DMS 273 treated with DMSO at 0.1 percent for 48 hours (cell line): ENCODE results near the gene S100A11.

Experiments
- DNase-seq: peaks from one replicate; lab custom pipeline; 2025; lab: John Stamatoyannopoulos, UW

The S100A11 gene

DNA sequence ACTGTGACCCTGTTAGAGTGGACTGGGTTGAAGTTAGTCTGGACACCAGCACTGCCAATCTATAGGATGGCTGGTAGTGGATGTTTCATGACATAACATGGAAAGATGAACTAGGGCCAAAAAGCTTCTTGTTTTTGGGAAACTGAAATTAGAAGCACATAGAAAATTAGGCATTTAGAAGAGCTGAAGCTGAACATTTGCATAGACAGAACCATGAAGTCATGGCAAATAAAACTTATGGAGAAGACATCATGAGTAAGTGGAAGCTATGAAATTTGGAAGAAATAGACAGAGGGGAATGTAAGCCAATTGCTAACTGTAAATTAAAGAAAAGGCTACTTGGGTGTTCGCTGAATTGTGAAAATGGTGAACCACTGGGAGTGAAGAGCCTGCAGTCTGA lies 2.7 kb upstream of the S100A11 start:
- no peak for DNase-seq

DNA sequence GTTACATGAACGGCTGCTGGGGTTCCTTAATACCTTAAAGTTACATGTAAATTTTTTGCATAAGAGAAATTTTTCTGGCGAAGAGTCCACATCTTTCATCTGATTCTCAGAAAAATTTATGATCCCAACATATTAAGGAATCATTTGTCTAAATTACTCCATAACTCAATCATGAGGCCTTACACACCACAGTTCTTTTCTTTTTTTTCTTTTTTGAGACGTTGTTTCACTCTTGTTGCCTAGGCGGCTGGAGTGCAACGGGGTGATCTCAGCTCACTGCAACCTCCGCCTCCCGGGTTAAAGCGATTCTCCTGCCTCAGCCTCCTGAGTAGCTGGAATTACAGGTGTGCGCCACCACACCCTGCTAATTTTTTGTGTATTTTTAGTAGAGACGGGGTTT lies 2.1 kb upstream of the S100A11 start:
- DNase-seq = no peak

DNA sequence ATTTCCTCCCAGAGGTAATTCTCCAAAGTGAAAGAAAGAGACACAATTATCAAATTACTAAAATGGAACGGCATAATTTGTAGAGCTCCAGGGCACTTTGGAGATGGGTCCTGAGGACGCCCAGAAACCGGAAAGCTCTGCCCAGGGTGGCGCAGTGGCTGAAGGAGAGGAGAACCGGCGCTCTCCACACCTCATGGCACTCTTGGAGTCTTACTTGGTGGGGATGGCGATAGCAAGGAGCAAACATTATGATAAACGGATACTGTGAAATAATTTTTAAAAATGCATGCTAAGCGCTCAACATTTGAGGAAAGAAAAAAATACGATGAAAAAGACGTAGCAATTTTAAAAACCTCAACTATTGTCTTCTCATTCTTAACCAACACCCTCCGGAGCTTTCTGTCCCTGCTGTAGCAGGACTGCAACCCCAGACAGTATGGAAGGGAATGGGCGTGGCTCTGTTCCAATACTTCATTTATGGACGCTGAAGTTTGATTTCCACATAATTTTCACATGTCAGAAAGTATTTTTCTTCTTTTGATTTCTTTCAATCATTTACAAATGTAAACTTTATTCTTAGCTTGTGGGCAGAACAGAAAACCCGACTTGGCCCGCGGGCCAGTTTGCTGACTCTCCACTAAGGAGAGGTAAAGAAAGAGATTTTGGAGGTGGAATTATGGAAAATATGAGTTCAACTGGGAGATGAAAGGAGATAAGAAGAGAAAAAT lies 1.1 kb downstream of the S100A11 start:
- DNase-seq = no peak

DNA sequence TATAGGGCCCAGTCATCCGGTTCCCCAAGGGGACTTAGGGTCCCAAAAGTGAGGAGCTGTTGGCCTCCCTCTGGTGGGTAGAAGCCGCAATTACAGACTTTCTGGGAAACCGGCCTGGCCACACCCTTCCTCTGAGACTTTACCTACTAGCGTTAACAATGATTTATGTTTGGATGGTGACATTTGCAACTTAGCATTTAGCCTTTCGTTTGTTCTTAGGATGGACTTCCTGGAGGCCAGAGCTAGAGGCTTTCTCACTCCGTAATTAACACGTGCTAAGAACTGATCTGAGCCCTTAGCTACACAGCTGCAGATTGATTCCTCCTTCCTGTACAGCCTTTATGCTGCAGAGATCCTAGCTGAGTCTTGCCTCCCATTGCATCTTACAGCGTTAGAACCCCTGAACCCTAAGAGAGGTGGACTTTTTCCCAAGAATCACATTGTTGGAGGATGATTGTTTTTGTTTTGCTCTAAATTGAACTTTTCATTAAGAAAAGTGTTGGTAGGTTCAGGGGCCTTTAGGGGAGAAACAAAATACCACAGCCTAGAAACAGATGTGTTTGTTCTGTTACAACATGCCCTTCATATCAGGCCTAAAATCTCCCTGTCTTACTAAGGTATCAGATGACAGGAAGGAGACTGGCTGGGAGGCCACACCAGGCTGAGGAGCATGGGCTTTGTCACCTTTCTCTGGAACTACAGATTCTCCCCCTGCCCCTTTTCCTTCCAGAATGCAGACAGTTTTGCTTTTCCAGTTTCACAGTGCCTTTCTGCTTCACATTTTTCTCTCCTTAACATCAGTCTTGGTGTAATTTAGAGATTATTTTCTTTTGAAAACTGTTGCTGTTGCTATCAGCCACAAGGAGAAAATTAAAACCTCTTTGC lies 1.9 kb downstream of the S100A11 start:
- peak; percentile 86 for DNase-seq

DNA sequence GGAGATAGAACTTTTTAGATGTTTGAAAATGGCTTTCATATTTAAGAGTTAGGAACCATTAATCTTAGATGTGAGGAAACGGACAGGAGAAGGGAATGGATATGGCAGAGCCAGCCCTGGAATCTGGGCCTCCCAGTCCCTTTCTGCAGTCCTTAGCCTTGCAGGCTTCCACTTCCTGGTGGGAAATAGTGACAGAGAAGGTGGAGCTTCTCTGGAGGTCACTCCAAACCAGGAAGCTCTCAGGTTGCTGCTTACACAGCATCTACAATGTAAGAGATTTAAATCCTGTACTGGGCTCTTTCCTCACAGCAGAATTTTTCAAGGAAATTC lies 2.5 kb downstream of the S100A11 start:
- DNase-seq = no peak

DNA sequence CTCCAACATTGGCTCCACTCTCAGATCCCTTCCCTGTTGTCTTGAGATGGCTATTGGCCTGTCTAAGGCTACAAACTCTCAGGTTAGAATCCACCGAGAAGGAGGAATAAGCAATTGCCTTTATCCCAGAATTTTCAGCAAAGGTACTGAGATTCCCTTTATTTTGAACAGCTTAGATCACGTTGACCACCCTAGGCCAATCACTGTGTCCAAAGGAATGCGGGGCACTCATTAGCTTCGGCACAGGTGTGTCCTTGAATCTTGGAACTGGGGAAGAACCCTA lies 6.9 kb downstream of the S100A11 start:
- DNase-seq = no peak

DNA sequence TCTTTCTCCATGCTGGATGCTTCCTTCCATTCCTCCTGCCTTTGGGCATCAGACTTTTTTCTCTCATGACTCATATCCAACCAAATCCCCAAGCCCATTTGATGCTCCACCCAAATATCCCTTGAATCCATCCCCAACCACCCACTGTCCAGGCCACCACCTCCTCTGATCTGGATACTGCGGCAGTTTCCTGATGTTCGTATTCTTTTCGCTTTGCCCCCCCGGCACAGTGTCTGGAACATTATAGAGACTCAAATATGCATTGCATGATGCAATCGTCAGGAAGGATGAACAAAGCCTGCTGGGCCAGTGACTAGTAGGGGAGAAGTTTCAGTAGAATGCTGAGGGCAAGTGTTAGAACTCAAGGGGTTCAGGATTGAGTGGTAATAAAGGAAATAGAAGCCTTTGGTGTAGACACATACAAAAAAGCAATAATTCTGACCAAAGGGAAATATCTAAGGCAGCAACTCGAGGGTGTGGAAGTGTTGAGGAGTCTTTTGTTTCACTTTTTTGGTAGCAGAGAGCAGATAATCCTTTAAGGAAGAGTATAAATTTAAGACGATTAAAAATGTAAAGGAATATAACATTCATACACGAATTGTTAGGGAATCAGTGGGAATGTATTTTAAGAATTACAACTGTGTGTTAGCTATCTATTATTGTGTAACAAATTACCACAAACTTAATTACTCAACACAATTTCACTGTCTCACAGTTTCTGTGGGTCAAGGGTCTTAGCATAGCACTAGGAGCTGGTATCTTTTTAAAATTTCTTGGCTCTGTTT lies 7.5 kb downstream of the S100A11 start:
- no peak for DNase-seq

DNA sequence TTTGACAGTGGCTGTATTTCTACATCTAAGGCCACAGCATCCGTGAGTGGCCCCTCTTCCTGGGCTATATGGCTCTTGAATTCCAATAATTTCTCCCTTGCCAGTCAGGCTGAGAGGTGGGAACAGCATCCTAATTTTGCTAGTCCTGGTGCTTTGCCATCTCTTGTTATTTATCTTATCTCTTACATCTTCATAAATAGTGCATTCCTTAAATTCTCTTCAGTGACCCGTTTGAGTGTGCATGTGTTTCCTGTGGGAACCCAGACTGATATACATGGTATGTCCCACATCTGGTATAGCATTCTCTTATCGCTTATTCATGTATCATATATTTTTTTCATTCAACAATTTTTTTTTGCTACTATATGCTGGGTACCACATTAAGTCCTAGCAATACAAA lies 9.9 kb downstream of the S100A11 start:
- no peak for DNase-seq

DNA sequence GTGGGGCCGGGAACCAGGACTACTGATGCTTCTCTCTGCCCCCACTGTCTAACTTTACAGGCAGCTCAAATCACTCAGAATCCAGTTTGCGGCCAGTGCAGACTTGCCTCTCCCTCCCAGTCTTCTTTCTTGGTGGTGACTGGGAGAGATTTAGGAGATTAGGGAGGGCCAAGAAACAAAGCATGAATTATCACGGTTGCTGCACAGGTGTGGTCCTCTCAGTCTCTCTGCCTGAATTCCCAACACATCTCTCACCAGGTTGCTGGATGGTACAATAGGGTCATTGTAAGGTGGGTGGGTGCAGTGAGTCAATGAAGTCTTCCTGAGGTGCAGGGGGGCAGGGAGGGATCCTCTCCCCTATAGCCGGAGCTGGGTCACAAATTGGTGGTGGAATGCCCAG lies 12.6 kb downstream of the S100A11 start:
- DNase-seq = no peak

DNA sequence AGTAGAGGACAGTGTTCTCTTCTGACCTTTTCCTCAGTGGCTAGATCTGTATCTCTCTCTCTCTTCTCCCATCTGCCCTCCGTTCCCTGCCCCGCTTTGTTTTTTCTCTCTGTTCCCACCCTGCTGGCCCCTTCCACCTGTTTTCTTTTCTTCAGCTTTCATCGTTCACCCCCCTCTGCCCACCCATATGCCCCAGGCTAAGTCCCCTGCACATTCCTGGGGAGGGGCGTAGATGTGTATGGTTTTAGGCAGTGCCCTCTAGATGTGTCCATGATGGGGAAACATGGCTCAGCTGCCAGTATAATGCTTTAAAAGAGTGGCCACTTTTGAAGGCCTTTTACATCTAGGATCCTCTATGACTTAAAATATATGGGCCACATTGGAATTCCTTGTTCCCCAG lies 13.6 kb downstream of the S100A11 start:
- DNase-seq = no peak

DNA sequence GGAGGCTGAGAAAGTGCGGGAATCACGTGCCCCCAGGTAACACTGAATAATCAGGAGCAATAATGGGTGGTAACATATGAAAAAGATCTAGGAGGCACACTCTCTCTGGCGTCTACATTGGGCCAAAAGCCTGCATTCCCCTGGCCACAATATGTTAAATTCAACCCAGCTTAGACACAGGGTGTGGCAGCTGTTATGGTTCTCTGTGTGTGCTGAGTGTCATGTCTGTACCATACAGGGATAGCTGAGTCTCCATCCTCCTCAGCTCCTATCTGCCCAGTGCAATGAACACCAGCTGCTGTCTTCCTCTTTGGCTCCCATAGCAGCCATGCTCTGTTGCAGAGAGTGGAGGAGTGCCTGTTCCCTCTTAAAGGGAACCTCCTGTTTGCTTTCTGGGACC lies 14.3 kb downstream of the S100A11 start:
- DNase-seq = no peak

DNA sequence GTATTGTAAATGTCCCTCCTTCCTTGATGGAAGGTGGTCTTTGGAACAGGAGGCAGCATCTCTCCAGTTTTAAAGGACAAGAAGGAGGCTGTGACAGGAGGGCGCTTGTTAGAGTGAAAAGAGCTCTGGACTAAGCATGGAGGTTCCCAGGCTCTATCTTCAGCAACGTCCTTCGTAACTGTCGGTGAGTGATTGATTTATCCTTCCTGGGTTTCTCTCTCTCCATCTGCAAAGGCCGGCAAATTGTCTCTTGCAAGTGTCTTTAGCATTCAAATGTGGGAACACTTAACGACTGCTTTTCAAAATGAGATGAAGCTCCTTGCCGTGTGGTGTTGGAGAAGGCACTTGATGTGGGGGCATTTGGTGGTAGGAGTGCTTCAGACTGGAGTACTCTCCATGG lies 15.2 kb downstream of the S100A11 start:
- no peak for DNase-seq

DNA sequence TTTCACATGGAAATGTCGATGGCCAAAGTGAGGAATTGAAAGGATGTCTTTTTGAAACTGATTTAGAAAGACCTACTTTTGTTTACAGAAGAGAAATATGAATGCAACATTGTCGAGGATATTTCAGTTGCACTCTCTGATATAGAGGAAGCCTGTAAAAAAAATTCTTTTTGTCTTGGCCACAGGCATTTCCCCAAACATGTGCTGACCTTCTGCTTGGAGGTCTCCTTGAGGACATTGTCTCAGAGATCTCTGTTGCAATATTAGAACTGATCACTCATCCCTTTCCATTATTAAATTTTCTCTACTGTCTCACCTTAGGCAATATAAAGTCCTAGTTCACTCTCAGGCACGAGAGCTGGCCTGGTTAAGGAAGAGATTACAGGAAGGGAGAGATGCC lies 16.0 kb downstream of the S100A11 start:
- DNase-seq = no peak

DNA sequence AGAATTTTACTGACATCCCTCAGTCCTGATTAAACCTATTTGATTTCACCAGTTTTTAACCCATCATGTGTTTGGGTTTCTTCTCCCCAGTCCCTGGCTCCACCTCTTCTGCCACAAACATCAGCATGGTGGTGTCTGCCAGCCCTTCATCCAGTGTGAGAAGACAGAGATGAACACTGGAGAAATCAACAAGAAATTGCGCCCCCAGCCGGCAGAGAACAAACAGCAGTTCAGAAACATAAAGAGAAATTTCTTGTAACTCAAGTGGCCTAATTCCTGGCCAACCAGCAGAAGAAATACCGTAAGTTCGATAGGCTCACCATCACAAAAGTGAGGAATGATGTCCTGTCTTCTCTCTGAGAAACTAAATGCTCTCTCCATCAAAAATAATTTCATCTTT lies 18.3 kb downstream of the S100A11 start:
- DNase-seq = no peak

DNA sequence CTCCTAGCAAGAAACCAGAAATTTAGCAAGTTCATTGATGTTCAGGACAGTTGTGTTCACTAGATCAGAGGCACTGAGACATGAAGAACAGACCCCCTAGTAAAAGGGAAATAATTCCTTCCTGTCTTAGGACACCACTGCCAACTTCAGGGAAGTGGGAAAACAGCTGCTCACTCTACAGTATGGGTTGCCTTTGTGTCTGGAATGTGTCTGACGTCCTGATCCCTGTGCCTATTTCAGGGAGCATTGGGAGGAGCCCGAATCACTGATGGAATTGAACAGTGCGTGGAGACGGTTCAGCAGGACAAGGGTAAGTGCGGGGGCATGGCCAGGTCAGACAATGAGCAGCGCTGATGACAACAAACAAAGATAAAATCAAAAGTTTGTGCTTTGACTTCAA lies 21.0 kb downstream of the S100A11 start:
- DNase-seq = no peak

DNA sequence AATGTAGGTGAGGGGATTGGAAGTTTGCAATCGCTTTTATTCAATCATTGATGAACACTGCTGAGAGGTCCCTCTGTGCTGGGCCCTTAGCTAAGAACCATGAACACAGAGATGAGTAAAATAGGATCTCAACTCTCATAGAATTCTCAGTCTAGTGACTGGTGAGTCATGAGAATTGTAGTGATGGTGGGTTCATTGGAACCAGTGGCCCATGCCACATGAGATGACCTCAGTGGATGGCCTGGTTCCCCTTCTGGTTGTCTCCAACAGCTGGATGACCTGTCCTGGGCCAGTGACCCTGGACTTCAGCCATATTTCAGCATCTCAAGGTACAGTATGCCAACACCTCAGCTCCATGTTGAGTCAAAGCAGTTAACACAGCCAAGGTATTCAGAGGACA lies 21.9 kb downstream of the S100A11 start:
- no peak for DNase-seq

DNA sequence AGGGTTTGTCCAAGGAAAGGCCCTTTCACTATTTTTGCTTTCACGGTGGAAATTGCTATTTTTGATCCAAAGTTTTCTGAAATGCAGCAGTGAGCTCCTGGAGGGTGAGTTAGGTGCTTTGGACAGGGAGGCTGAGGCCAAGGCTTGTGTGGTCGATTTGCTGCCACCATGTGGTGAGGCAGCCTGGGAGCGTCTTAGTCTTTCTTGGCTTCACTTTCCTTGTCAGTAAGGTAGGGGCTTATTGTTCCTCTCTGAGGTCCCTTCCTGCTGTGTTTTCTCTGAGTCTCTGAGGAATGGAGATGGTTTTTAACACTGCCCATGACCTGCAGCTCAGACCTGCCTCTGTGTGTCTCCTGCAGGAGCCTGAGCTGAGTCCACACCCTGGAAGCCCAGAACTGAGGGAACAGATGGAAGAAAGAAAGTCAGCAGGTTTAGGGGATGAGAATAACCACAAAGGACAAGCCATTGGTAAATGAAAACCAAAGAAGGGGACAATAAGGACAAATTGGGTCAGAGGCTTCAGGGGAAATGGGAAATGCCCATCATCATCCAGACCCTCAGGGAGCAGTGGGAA lies 23.1 kb downstream of the S100A11 start:
- DNase-seq = no peak

DNA sequence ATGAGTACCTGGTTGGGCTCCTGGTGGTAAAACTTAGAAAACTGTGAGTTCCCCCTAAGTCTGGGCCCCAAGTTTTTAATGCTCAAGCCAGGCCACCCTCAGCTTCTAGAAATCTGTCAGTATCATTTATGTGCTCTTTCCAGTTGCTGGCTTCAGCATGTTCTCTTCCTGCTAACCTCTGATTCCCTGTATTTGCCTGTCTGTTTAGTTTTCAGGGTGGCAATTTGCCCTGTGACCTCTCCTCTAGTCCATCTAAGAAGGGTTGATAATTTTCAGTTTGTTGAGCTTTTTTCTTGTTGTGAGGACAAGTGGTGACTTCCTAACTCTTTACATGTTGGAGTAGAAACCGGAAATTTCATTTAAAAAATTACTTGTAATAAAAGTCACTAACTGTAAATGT lies 27.1 kb downstream of the S100A11 start:
- no peak for DNase-seq

DNA sequence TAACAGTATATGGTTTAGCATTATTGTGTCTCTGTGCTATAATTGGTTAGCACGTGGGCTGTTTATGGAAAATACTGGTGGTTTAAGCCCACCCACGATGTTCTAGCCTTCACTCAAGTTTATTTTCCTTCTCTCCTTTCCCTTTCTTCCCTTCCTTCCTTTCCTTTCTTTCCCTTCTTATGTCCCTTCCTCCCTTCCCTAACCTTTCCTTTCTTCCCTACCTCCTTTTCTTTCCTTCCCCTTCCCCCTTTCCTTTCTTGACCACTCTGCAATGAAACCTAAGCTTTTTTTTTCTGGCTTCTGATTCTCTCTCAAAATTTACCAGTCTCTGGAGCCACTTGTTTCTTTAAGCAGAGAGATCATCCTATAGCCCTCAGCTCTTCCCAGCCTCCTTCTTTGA lies 29.8 kb downstream of the S100A11 start:
- DNase-seq = no peak

DNA sequence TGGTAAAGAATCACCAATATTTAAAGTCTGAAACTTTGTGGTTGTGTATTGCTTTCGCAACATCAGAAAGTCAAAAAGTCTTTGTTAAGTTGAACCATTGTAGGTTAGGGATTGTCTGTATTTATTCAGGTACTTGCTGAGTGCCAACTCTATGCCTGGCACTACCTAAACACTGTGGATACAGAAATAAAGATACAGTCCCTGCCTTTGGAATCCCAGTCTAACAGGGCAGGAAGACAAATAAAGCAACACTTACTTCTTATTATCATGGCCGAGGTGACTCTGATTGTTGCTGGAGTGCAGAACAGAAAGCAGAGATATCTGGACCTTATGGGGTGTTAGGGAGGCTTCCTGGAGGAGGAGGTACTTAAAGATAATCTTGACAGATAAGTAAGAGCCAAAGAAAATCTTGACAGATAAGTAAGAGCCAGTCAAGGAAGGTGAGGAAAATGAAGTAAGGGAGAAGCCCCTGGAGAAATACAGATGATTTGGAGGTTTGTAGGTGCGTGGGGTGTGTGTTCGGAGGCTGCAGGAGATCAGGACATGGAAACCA lies 31.4 kb downstream of the S100A11 start:
- DNase-seq = no peak

DNA sequence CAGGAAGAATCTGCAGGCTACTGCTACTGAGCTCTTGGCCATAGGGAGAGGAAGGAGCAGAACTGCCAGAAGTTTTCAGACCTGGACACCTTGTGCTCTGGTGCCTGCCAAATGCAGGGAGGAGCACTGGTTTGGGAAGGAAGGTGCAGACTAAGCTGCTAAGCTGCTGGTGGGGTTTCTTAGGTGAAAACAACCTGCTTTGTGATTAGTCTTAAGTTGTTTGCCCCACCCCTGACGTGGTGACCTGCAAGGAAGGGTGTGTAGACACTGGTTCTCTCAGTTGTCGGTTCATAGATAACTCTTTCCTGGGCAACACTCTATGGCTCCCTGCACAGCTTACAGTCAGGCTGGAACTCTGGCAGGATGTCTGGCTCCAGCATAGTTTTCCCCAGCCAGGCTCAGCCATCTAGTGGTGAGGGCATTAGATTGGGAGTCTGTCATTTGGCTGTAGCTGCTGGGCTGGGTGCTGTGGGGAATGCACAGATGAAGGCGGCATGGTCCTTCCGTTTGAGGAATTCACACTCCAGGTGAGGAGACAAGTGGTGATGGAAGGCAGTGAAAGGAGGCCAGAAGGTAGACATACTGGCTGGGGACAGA lies 32.9 kb downstream of the S100A11 start:
- DNase-seq = no peak

DNA sequence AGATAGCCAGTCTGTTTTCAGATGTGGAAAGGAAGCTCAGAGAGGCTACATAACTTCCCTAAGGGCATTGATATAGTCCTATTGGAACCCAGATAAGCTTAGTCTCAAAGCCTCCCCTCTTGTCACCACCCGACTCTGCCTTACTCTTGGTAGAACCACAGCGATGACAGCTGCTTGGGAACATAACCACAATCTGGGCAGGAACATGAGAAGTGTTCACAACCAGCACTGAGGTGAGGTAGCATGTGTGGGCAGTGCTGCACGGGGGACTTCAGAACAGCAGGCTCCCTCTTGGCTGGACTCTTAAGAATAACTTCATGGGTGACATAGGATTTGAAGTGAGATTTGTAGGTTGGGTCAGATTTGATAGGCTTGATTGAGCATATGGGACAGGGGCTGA lies 33.8 kb downstream of the S100A11 start:
- DNase-seq = no peak
